OCI-LY1 (cell line): ENCODE measurements around the gene PDGFD.

Source experiments
- H2AFZ ChIP-seq: fragments of 200-600 bp; sonication (generic), shearing (Covaris generic); 2 replicates; pipeline ENCODE4 v1.6.0; 2014; ENCODE audit warnings: antibody characterized with exemption, mild to moderate bottlenecking, low read length
- H3F3A ChIP-seq: fragments of 200-600 bp; sonication (generic), shearing (Covaris generic); 2 replicates; pipeline ENCODE4 v1.6.0; 2014; ENCODE audit warnings: mild to moderate bottlenecking, antibody characterized with exemption, low read length, moderate library complexity; ENCODE audit not compliant: insufficient read depth
- H3K27ac ChIP-seq: fragments of 200-600 bp; sonication (generic); 2 replicates; pipeline ENCODE4 v1.5.1; 2014; ENCODE audit warnings: low read length, mixed run types, mild to moderate bottlenecking, low read depth; ENCODE audit not compliant: poor library complexity, severe bottlenecking
- H3K27me3 ChIP-seq: fragments of 200-600 bp; sonication (generic); 2 replicates; pipeline ENCODE4 v1.6.0; 2014; ENCODE audit warnings: antibody characterized with exemption, mild to moderate bottlenecking, low read length, moderate library complexity; ENCODE audit not compliant: insufficient read depth
- H3K36me3 ChIP-seq: fragments of 200-600 bp; sonication (generic); 2 replicates; pipeline ENCODE4 v1.6.1; 2014; ENCODE audit warnings: mild to moderate bottlenecking, antibody characterized with exemption, low read length, moderate library complexity, mixed read lengths; ENCODE audit not compliant: insufficient read depth
- H3K4me1 ChIP-seq: fragments of 200-600 bp; sonication (generic); 2 replicates; pipeline ENCODE4 v1.5.1; 2014; ENCODE audit warnings: mild to moderate bottlenecking, low read length, moderate library complexity; ENCODE audit not compliant: insufficient read depth, severe bottlenecking
- H3K4me2 ChIP-seq: fragments of 200-600 bp; sonication (generic), shearing (Covaris generic); 2 replicates; pipeline ENCODE4 v1.6.1; 2014; ENCODE audit warnings: low read length
- H3K4me3 ChIP-seq: fragments of 200-600 bp; sonication (generic); 2 replicates; pipeline ENCODE4 v1.5.1; 2014; ENCODE audit warnings: low read length, low read depth, mild to moderate bottlenecking, mixed read lengths; ENCODE audit not compliant: poor library complexity, severe bottlenecking
- H3K79me2 ChIP-seq: fragments of 200-600 bp; shearing (Covaris generic); 2 replicates; pipeline ENCODE4 v1.6.1; 2016; ENCODE audit warnings: mixed run types, low read length, mixed read lengths; ENCODE audit not compliant: insufficient read depth
- H3K9ac ChIP-seq: fragments of 200-600 bp; sonication (generic), shearing (Covaris generic); 2 replicates; pipeline ENCODE4 v1.6.1; 2014; ENCODE audit warnings: mild to moderate bottlenecking, low read length, mixed read lengths
- H3K9me2 ChIP-seq: fragments of 200-600 bp; sonication (generic), shearing (Covaris generic); 2 replicates; pipeline ENCODE4 v1.6.1; 2014; ENCODE audit warnings: low read depth, mild to moderate bottlenecking, low read length, mixed read lengths
- H3K9me3 ChIP-seq: fragments of 200-600 bp; shearing (Covaris generic); 2 replicates; pipeline ENCODE4 v1.6.1; 2014; ENCODE audit warnings: low read length, mixed read lengths
- H4K20me1 ChIP-seq: fragments of 200-600 bp; sonication (generic), shearing (Covaris generic); 2 replicates; pipeline ENCODE4 v1.6.0; 2016; ENCODE audit warnings: mild to moderate bottlenecking, low read length; ENCODE audit not compliant: insufficient read depth
- EZH2 ChIP-seq: fragments of 200-600 bp; sonication (generic), shearing (Covaris generic); IDR thresholded peaks from 2 replicates; pipeline ENCODE4 v1.8.0; 2017; ENCODE audit warnings: borderline replicate concordance, mixed run types, mild to moderate bottlenecking, antibody characterized with exemption, low read length, moderate library complexity, mixed read lengths
- TF ChIP-seq, protein P1 (sequence below): fragments of 200-600 bp; sonication (generic), shearing (Covaris generic); IDR thresholded peaks from 2 replicates; pipeline ENCODE4 v1.5.1; 2017; ENCODE audit warnings: mild to moderate bottlenecking, antibody characterized with exemption, low read length, moderate library complexity, mixed read lengths

Gene PDGFD

DNA sequence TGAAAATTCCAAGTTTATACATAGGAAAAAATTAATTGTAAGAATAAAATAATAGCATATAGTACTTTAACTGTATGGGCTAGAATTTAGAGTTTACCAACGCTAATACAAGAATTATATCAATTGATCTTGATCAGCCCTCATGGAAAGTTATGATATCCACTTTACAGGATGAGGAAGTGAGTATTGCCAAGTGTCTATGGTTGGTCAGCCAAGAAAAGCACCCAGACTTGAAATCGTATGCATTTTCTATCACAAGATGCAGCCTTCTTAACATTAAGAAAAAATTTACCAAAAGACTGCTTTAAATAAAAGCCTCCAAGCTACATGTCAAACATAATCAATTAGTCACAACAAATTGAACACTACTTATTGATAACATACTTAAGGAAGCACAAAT is 74.5 kb downstream of the PDGFD start:
- no peaks in the 10 kb centered on the region for H3K36me3 ChIP-seq
- TF ChIP-seq EZH2, result no peak
- TF ChIP-seq, protein P1, sequence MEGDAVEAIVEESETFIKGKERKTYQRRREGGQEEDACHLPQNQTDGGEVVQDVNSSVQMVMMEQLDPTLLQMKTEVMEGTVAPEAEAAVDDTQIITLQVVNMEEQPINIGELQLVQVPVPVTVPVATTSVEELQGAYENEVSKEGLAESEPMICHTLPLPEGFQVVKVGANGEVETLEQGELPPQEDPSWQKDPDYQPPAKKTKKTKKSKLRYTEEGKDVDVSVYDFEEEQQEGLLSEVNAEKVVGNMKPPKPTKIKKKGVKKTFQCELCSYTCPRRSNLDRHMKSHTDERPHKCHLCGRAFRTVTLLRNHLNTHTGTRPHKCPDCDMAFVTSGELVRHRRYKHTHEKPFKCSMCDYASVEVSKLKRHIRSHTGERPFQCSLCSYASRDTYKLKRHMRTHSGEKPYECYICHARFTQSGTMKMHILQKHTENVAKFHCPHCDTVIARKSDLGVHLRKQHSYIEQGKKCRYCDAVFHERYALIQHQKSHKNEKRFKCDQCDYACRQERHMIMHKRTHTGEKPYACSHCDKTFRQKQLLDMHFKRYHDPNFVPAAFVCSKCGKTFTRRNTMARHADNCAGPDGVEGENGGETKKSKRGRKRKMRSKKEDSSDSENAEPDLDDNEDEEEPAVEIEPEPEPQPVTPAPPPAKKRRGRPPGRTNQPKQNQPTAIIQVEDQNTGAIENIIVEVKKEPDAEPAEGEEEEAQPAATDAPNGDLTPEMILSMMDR, result no peak
- H3K4me2 ChIP-seq, result no peak overlapping the region
- no peak overlapping the region for H2AFZ ChIP-seq
- H3K9me2 ChIP-seq, result no peaks in the 10 kb centered on the region
- H3K79me2 ChIP-seq, result no peaks in the 10 kb centered on the region
- no peak overlapping the region for H3K9ac ChIP-seq
- no peaks in the 10 kb centered on the region for H3K27me3 ChIP-seq
- peaks cover 49% of the 10 kb centered on the region for H3K4me1 ChIP-seq
- no peaks in the 10 kb centered on the region for H3K9me3 ChIP-seq
- no peaks in the 10 kb centered on the region for H4K20me1 ChIP-seq
- no peak overlapping the region for H3K27ac ChIP-seq
- no peak overlapping the region for H3K4me3 ChIP-seq
- no peaks in the 10 kb centered on the region for H3F3A ChIP-seq

DNA sequence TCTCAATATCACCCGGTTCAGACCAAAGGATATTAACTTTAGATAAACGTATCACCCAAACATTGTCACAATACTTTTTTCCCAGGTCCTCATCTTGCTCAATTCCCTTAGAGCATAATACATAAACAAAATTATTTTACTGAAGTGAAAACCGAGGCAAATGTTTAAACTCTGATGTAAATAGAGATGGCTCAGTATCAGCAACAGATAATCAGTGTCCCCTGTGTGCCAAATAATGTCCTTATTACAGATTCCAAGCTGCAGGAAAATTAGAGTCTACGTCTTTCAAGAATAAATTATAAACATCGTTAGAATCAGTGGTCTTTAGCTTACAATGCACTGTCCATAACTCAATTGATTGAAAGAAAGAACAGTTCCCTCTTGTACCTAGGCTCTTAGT is 77.3 kb downstream of the PDGFD start:
- Histone ChIP-seq H3K36me3 (no peaks in the 10 kb centered on the region), H3K4me2 (no peak overlapping the region), H4K20me1 (no peaks in the 10 kb centered on the region), H3F3A (no peaks in the 10 kb centered on the region), H3K9me3 (no peaks in the 10 kb centered on the region), H3K9ac (no peak overlapping the region), H3K4me1 (peaks cover 20% of the 10 kb centered on the region), H3K79me2 (no peaks in the 10 kb centered on the region), H3K27me3 (no peaks in the 10 kb centered on the region), H3K4me3 (no peak overlapping the region), H3K9me2 (no peaks in the 10 kb centered on the region), H2AFZ (no peak overlapping the region), H3K27ac (no peak overlapping the region)
- TF ChIP-seq EZH2, result no peak
- TF ChIP-seq, protein P1, result no peak

DNA sequence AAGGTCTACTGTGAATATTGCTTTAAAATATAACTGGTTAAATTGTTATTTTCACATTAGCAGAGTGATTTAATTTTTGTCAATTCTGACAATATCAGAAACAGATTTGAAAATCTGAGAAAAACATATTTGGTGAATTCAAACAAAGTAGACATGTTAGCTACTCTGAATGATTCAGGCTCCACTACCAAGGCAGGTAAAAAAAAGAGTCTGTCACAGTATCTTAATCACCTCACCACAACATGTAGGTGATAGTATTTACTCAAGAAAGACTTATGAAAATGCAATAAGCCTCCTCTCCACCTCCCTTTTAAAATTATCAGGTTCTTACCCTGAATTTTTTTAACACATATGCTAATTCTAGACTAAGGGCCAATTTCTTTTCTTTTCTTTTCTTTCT is 85.0 kb downstream of the PDGFD start:
- Histone ChIP-seq H2AFZ (no peak overlapping the region), H3K9me3 (no peaks in the 10 kb centered on the region), H3K79me2 (no peaks in the 10 kb centered on the region), H4K20me1 (no peaks in the 10 kb centered on the region), H3K9ac (no peak overlapping the region), H3K4me3 (no peak overlapping the region), H3K27ac (no peak overlapping the region), H3K36me3 (no peaks in the 10 kb centered on the region), H3K4me1 (peaks cover 29% of the 10 kb centered on the region), H3K9me2 (no peaks in the 10 kb centered on the region), H3F3A (no peaks in the 10 kb centered on the region), H3K4me2 (no peak overlapping the region), H3K27me3 (no peaks in the 10 kb centered on the region)
- TF ChIP-seq, protein P1, result no peak
